ENCODE data around the gene CBLB.

CBLB gene

GRCh38 chr3:105611304-105612192 is 257.3 kb downstream of the CBLB start:
- DNase-seq: no peak

- no peak for DNase-seq
Measured at GRCh38 chr3:105610473-105610872, 258.3 kb downstream of the CBLB start.

- no peak for DNase-seq
Measured at GRCh38 chr3:105608623-105609022, 260.2 kb downstream of the CBLB start.

GRCh38 chr3:105606016-105606415 is 262.8 kb downstream of the CBLB start:
- no peak for DNase-seq
